ENCODE measurements around the gene SPAG8. TPM values are rescaled to one million over a fixed set of nuclear protein-coding genes. Genes with fewer than 3 reads are reported as not detected.

The SPAG8 gene
- total RNA-seq, 2 experiments from 2014 or later = 1.1 to 3.6 TPM

DNA sequence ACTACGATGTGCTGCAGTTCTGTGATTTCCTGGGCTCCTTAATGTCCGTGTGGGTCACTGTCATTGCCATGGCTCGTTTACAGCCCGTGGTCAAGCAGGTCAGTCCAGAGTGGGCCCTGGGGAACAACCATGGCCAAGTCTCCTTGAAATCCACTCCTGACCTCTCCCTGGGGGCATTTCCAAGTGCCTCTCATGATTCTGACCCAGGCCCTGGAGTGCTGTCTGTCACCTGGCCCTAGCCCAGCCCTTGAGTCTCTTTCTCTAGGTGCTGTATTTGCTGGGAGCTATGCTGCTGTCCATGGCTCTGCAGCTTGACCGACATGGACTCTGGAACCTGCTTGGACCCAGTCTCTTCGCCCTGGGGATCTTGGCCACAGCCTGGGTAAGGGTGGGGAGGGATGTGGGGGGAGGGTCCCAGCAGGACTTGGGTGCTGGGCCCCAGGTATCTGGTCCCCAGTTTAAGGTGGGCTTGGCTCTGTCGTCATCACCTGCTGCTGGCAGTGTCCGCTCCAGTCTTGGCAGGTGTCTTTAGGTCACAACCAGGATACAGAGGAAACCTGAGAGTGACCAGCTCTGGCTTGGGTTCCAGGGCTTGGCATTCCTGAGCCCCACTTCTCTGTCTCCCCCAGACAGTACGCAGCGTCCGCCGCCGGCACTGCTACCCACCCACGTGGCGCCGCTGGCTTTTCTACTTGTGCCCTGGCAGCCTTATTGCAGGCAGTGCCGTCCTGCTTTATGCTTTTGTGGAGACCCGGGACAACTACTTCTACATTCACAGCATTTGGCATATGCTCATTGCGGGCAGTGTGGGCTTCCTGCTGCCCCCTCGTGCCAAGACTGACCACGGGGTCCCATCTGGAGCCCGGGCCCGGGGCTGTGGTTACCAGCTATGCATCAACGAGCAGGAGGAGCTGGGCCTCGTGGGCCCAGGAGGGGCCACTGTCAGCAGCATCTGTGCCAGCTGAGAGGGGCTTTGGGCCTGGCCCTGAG, 41.1 kb upstream of the SPAG8 start:
- no peaks in the 10 kb centered on the region for H3K36me3 ChIP-seq (ENCODE audit: insufficient read depth, low read length)
- intact Hi-C loops (cut with micrococcal nuclease; ENCODE audit: unreplicated experiment) = no loop called here

DNA sequence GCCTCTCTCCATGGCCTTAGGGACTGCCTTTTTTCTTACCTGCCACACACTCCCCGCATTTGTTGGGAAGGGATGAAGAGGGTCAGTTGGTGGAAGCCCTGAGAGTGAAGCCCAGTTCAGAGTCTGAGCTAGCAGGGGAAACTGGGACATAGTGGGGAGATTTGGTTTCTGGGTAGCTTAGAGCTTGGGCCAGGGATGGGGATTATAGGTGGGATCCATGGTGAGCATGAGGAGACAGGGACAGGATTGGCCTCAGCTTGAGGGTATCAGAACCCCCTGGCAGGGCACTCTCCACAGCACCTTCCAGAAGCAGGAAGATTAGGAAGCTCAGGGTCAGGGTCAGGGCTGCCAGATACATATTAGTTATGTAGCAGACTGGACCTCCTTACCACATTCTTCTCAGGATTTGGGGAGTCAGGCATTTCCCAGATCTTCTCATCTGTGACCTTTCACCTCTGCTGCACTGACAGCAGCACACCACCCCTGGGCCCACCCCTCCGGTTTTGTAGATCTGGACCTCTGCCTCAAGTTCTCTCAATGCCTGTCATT, 40.3 kb upstream of the SPAG8 start:
- BruUV-seq (replicated peaks) = no TSS peak
- POLR2A ChIA-PET = interaction anchor here (0.6 kb wide), 1 partner anchor 26 kb away, joined by 3 read pairs; no protein-coding TSS in a partner anchor
- no peak overlapping the region for H3K4me2 ChIP-seq (ENCODE audit: low read length)
- H3K9me2 ChIP-seq (ENCODE audit: insufficient read depth, low read length) = no peaks in the 10 kb centered on the region
- H3K79me2 ChIP-seq (ENCODE audit: insufficient read depth, low read depth, low read length) = no peaks in the 10 kb centered on the region
- H3K36me3 ChIP-seq (ENCODE audit: insufficient read depth, low read length) = no peaks in the 10 kb centered on the region
- H3K4me3 ChIP-seq (ENCODE audit: low read depth, low read length, poor library complexity, severe bottlenecking) = no peak overlapping the region
- intact Hi-C loops (cut with micrococcal nuclease; ENCODE audit: unreplicated experiment) = no loop called here
- H3K9me3 ChIP-seq (ENCODE audit: low read length) = no peaks in the 10 kb centered on the region
- no peak for TF ChIP-seq EZH2phosphoT487 (IDR thresholded peaks at IDR 0.05; ENCODE audit: borderline replicate concordance, low read depth, low read length)
- TF ChIP-seq, protein P1, sequence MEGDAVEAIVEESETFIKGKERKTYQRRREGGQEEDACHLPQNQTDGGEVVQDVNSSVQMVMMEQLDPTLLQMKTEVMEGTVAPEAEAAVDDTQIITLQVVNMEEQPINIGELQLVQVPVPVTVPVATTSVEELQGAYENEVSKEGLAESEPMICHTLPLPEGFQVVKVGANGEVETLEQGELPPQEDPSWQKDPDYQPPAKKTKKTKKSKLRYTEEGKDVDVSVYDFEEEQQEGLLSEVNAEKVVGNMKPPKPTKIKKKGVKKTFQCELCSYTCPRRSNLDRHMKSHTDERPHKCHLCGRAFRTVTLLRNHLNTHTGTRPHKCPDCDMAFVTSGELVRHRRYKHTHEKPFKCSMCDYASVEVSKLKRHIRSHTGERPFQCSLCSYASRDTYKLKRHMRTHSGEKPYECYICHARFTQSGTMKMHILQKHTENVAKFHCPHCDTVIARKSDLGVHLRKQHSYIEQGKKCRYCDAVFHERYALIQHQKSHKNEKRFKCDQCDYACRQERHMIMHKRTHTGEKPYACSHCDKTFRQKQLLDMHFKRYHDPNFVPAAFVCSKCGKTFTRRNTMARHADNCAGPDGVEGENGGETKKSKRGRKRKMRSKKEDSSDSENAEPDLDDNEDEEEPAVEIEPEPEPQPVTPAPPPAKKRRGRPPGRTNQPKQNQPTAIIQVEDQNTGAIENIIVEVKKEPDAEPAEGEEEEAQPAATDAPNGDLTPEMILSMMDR (conservative IDR thresholded peaks at IDR 0.05; ENCODE audit: low read length) = no peak
- DNase-seq (ENCODE audit: low spot score) = no peak
- H3K27ac ChIP-seq (ENCODE audit: low read depth, low read length, poor library complexity, severe bottlenecking) = no peak overlapping the region
- H2AFZ ChIP-seq (ENCODE audit: low read length) = no peak overlapping the region
- peaks cover 12% of the 10 kb centered on the region for H3K4me1 ChIP-seq (ENCODE audit: insufficient read depth, low read length, poor library complexity, severe bottlenecking)
- no peaks in the 10 kb centered on the region for H4K20me1 ChIP-seq (ENCODE audit: insufficient read depth, low read length)
- CTCF ChIA-PET (ENCODE audit: unreplicated experiment) = no interaction called here

More for the DNA sequence above, 41.1 kb upstream of the SPAG8 start:
- Histone ChIP-seq H3K4me2 (ENCODE audit: low read length) (no peak overlapping the region), H3K27ac (ENCODE audit: low read depth, low read length, poor library complexity, severe bottlenecking) (no peak overlapping the region), H3K9me3 (ENCODE audit: low read length) (no peaks in the 10 kb centered on the region), H3K4me3 (ENCODE audit: low read depth, low read length, poor library complexity, severe bottlenecking) (no peak overlapping the region), H3K9me2 (ENCODE audit: insufficient read depth, low read length) (no peaks in the 10 kb centered on the region), H2AFZ (ENCODE audit: low read length) (no peak overlapping the region), H4K20me1 (ENCODE audit: insufficient read depth, low read length) (no peaks in the 10 kb centered on the region), H3K4me1 (ENCODE audit: insufficient read depth, low read length, poor library complexity, severe bottlenecking) (peaks cover 3% of the 10 kb centered on the region), H3K79me2 (ENCODE audit: insufficient read depth, low read depth, low read length) (no peaks in the 10 kb centered on the region)
- ChIA-PET CTCF (ENCODE audit: unreplicated experiment) (no interaction called here), POLR2A (interaction anchor here (0.6 kb wide), 1 partner anchor 25 kb away, joined by 3 read pairs; no protein-coding TSS in a partner anchor)
- TF ChIP-seq EZH2phosphoT487 (IDR thresholded peaks at IDR 0.05; ENCODE audit: borderline replicate concordance, low read depth, low read length) = no peak
- TF ChIP-seq, protein P1 (conservative IDR thresholded peaks at IDR 0.05; ENCODE audit: low read length) = no peak
- no TSS peak for BruUV-seq (replicated peaks)
- no peak for DNase-seq (ENCODE audit: low spot score)
